BE2C (cell line): ENCODE measurements around the gene CYREN.

Experiments
- DNase-seq: peaks from one replicate; pipeline ENCODE4 v3.0.0-alpha.2; 2020
- H3K27me3 ChIP-seq: fragments of 250-450 bp; sonication (Bioruptor Pico); 2 replicates; pipeline ENCODE4 v1.5.1; 2020; ENCODE audit warnings: mild to moderate bottlenecking
- H3K36me3 ChIP-seq: fragments of 250-450 bp; sonication (Bioruptor Pico); 2 replicates; pipeline ENCODE4 v1.5.1; 2020; ENCODE audit warnings: mild to moderate bottlenecking
- H3K4me1 ChIP-seq: fragments of 250-450 bp; sonication (Bioruptor Pico); 2 replicates; pipeline ENCODE4 v1.5.1; 2020
- H3K4me3 ChIP-seq: 2 replicates; pipeline ENCODE4 v1.5.1; 2011; ENCODE audit warnings: low read depth, low read length
- H3K9me3 ChIP-seq: fragments of 250-450 bp; sonication (Bioruptor Pico); 2 replicates; pipeline ENCODE4 v1.5.1; 2020
- CTCF ChIP-seq: IDR thresholded peaks from 2 replicates; pipeline ENCODE4 v1.5.1; 2012; ENCODE audit warnings: mild to moderate bottlenecking, low read depth, low read length

CYREN gene

GRCh38 chr7:135188298-135188984, 17.9 kb upstream of the CYREN start:
- Histone ChIP-seq H3K4me1 (no peaks in the 10 kb centered on the region), H3K9me3 (no peaks in the 10 kb centered on the region), H3K27me3 (no peaks in the 10 kb centered on the region), H3K36me3 (no peaks in the 10 kb centered on the region; the same call in 1 of the 2 replicates), H3K4me3 (no peak overlapping the region)
- no peak for TF ChIP-seq CTCF
- no peak for DNase-seq

DNA sequence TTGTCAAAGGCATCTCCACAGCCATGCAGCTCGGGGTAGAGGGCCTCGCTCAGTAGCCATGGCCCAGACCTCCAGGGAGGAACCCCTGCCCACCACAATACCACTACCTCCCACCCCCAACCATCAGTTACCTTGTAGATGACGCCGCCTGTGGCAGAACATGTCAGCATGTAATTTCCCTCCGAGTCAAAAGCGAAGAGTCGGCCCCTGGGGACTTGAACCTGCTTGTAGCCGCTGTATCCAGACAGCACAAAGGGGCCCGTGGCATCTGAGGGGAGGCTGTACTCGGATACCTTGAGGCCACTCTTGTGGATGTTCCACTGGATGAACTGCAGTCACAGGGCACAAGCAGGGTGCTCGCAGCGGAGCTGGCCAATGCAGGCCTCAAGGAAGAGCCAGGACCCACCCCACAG, 16.3 kb upstream of the CYREN start:
- Histone ChIP-seq H3K36me3 (no peaks in the 10 kb centered on the region; the same call in 1 of the 2 replicates), H3K4me3 (no peak overlapping the region), H3K4me1 (no peaks in the 10 kb centered on the region), H3K9me3 (no peaks in the 10 kb centered on the region), H3K27me3 (no peaks in the 10 kb centered on the region)
- DNase-seq, result no peak
- TF ChIP-seq CTCF, result no peak

- TF ChIP-seq CTCF, result no peak
- no peaks in the 10 kb centered on the region for H3K4me1 ChIP-seq
- DNase-seq, result no peak
- H3K27me3 ChIP-seq, result no peaks in the 10 kb centered on the region
- no peaks in the 10 kb centered on the region; the same call in 1 of the 2 replicates for H3K36me3 ChIP-seq
- H3K4me3 ChIP-seq, result no peak overlapping the region
- no peaks in the 10 kb centered on the region for H3K9me3 ChIP-seq
Measured at GRCh38 chr7:135186261-135186540, 15.7 kb upstream of the CYREN start.

- TF ChIP-seq CTCF, result no peak
- Histone ChIP-seq H3K27me3 (no peaks in the 10 kb centered on the region), H3K36me3 (no peaks in the 10 kb centered on the region; the same call in 1 of the 2 replicates), H3K4me3 (no peak overlapping the region), H3K9me3 (no peaks in the 10 kb centered on the region), H3K4me1 (no peaks in the 10 kb centered on the region)
- DNase-seq, result no peak
Measured at GRCh38 chr7:135185471-135186260, 15.2 kb upstream of the CYREN start.

DNA sequence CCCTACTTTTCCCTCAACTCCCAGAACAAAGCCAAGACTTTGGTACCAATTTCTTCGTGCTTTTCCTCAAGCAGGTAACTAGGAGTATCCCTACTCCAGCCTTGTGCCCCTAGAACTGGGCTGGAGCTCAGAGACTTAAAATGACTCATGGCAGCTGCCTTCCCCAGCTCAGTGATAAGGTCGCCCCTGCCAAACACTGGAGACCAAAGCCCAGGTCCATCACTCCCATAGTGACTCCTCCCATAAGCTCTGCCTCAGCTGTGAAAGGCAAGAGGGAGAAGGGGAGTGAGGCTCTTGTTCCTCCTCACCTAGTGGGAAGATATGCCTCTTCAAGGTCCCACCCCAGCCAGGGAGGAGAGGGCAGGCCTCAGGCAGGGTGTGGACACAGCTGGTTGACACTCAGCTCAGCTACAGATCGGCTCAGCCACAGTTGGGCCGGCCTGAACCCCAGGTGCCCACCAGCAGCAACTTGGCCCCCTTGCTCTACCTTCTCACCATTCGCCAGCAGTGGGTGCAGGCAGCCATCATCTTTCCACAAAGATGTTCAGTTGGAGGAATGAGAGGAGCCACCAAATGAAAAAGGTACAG, 13.8 kb upstream of the CYREN start:
- Histone ChIP-seq H3K9me3 (peaks cover 2% of the 10 kb centered on the region; the same call in 1 of the 2 replicates), H3K27me3 (no peaks in the 10 kb centered on the region), H3K4me3 (no peak overlapping the region), H3K36me3 (no peaks in the 10 kb centered on the region; the same call in 1 of the 2 replicates), H3K4me1 (no peaks in the 10 kb centered on the region)
- no peak for TF ChIP-seq CTCF
- DNase-seq, result no peak
